Breast epithelium (tissue), 3 donors: ENCODE results near the gene MMS19.

Source experiments
- POLR2A ChIP-seq: fragments of 450-650 bp; IDR thresholded peaks from one replicate; pipeline ENCODE4 v1.6.1; 2016; ENCODE audit warnings: antibody characterized with exemption, mild to moderate bottlenecking, moderate library complexity
- POLR2AphosphoS5 ChIP-seq, 3 donors: sonication (generic); formaldehyde crosslinking; IDR thresholded peaks; one replicate each; pipeline ENCODE4 v1.6.1; 2017; ENCODE audit warnings: antibody characterized with exemption in 3 of 3
- TF ChIP-seq, protein P1 (sequence below), 3 donors: fragments of 450-650 bp; IDR thresholded peaks; one replicate each; pipeline ENCODE4 v1.5.1; 2016 to 2017; ENCODE audit warnings: antibody characterized with exemption in 3 of 3, mild to moderate bottlenecking in 3 of 3, moderate library complexity in 3 of 3

DNA sequence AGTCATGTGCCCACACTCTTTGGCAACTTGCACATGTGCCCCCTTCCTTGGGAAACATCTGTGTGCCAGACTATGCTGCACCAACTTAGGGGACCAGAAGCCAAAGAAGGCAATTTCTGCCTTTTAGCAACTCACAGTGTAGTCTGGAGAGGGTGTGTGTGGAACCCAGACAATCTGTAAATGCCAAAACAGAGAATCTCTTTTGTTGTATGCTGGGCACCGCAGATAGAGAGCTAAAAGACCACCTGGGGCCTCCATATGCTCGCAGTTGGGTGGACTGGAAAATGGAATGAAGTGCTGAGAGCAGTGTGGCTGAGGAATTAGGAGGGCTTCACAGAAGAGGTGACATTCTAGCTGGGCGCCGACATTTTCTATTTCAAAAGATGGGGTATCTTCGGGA lies 26.9 kb upstream of the MMS19 start:
- TF ChIP-seq, protein P1, sequence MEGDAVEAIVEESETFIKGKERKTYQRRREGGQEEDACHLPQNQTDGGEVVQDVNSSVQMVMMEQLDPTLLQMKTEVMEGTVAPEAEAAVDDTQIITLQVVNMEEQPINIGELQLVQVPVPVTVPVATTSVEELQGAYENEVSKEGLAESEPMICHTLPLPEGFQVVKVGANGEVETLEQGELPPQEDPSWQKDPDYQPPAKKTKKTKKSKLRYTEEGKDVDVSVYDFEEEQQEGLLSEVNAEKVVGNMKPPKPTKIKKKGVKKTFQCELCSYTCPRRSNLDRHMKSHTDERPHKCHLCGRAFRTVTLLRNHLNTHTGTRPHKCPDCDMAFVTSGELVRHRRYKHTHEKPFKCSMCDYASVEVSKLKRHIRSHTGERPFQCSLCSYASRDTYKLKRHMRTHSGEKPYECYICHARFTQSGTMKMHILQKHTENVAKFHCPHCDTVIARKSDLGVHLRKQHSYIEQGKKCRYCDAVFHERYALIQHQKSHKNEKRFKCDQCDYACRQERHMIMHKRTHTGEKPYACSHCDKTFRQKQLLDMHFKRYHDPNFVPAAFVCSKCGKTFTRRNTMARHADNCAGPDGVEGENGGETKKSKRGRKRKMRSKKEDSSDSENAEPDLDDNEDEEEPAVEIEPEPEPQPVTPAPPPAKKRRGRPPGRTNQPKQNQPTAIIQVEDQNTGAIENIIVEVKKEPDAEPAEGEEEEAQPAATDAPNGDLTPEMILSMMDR (IDR thresholded peaks at IDR 0.05) = no peak
- TF ChIP-seq POLR2A (no peak), POLR2AphosphoS5 (IDR thresholded peaks at IDR 0.05) (no peak)
